DMS 273 (cell line): Measurements from ENCODE around the gene COL1A2.

Source experiments
- DNase-seq: peaks from one replicate; lab custom pipeline; 2025; ENCODE audit not compliant: unreplicated experiment; lab: John Stamatoyannopoulos, UW

COL1A2 gene

DNA sequence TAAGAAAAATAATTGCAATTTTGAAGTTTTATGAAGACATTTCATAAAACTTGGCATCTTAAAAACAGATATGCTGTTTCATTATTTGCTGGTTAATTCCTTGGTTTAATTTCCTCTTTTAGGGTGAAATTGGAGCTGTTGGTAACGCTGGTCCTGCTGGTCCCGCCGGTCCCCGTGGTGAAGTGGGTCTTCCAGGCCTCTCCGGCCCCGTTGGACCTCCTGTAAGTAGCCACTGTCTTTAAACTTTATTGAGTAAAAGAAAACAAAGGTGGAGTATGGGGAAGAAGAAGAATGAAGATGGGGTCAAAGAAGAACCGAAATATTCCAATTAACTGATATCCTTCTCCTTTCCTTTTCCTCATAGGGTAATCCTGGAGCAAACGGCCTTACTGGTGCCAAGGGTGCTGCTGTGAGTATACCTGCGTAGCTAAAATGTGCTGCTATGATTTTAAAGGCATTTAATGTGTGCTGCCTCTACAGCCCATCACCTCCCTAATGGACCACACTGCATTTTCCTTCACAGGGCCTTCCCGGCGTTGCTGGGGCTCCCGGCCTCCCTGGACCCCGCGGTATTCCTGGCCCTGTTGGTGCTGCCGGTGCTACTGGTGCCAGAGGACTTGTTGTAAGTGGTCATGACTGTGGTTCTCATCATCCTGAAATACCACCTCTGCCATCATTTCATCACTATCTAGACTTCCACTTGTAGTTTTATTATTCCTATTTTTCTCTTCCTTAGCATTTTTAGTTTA is 14.7 kb downstream of the COL1A2 start:
- no peak for DNase-seq

DNA sequence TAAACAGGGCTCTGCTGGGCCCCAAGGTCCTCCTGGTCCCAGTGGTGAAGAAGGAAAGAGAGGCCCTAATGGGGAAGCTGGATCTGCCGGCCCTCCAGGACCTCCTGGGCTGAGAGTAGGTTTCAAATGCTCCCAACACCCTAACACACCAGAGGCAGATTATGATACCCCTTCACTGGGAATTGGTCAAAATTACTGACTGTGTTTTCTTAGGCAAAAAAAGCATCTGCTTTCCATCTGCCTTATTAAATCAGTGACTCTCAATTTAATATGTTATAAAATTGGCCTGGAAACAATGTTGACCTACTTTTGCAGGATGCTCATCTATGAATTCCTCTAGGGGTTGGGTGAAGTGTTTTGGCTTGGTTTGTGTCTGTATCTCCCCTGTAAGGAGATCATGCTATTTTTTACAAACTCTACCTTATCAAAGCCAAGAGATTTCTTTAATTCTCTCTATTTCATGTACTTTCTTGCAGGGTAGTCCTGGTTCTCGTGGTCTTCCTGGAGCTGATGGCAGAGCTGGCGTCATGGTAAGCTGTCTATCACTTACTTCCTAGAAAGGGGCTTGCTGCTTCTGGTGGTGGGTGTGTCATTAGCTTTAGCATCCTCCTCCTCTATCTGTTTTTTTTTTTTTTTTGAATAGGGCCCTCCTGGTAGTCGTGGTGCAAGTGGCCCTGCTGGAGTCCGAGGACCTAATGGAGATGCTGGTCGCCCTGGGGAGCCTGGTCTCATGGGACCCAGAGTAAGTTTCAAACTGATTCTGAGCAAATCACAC is 15.9 kb downstream of the COL1A2 start:
- peak; percentile 21 for DNase-seq

GRCh38 chr7:94411188-94411466 is 16.4 kb downstream of the COL1A2 start:
- DNase-seq = no peak

DNA sequence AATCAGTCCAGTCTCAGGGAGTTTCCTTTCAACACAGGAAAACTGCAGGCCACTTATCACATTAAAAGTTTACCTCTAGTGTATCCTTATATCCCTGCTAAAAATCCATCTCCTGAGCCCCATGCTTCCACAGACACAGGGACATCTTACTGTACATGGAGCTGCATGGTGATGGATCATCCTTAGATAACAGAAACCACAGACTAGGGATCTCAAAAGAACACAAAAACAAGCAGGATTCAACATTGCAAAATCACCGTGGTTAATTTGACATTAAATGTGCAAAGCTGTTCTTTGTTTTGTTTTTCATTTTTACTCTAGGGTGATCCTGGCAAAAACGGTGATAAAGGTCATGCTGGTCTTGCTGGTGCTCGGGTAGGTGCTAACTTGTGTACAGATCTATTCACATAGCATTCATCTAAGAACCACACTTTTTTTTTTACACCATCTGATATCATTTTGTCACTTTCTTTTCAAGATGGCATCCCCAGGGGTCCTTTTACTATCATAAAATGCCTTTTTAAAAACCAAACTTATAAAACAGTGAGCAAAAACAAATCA is 18.1 kb downstream of the COL1A2 start:
- DNase-seq = no peak

DNA sequence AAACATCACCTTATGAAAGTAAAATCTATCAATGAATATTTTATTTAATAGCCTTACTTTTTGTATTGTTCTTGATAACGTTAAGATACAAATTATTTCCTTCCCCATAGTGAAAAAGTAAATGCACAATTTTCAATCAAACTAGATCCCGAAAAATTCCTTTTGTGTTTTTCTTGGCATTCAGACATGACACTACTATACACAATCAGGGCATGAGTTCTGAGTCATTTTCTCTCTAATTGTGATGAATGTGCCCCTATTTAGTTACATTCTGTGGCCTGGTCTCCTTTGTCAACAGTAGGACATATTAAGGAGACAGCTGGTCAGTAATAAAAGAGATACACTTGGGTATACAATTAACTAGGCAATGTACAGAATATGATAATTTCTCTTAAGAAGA is 19.8 kb downstream of the COL1A2 start:
- peak; percentile 84 for DNase-seq

GRCh38 chr7:94414980-94415379 is 20.3 kb downstream of the COL1A2 start:
- no peak for DNase-seq

DNA sequence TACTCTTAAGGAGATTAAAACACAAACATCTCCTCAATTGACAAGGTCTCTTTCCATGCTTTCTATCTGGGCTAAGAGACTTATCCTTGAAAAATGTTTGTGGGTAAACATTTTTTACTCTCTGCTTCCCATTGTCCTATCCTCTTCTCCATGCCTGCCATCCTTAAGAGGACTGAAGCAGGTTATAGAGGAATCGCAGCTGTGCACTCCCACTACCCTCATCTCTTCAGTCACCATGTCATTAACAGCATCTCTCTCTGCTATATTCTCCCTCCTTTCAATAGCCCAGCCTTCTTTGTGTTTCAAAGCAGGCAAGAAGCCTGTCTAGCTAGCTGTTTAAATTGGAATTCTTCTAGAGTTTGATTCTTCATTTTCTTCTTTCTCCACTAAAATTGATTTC is 22.6 kb downstream of the COL1A2 start:
- DNase-seq = peak; percentile 40

DNA sequence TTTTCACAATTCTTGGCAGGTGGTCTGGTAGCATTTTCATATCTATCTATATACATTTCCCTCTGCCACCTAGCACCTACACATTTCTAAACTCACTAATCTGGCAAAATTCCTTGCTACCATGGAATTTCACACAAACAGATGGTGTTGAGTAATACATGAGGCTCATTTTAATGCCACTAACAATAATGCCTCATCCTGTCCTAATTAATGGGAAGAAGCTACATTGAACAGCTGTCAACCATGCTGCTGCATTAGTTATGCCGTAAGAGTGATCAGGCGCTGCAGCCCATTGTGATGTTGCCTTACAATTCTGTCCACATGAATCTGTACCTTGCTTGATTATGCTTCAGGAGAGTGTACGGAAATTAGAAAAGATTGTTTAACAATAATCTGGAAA is 23.2 kb downstream of the COL1A2 start:
- peak; percentile 91 for DNase-seq

GRCh38 chr7:94418851-94419250 is 24.2 kb downstream of the COL1A2 start:
- no peak for DNase-seq

DNA sequence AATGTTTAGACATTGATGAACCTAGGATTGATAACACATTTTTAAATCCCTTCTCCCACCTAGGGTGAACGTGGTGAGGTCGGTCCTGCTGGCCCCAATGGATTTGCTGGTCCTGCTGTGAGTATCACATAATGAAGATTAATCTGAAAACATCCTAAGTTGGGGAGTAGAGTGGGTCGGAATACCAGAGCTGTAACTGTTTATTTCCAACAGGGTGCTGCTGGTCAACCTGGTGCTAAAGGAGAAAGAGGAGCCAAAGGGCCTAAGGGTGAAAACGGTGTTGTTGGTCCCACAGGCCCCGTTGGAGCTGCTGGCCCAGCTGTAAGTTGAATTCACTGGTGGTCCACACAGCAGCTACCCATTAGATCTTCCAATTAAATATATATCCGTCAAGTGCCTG is 25.6 kb downstream of the COL1A2 start:
- no peak for DNase-seq

GRCh38 chr7:94421681-94422080 is 27.0 kb downstream of the COL1A2 start:
- no peak for DNase-seq

GRCh38 chr7:94422136-94422535 is 27.4 kb downstream of the COL1A2 start:
- no peak for DNase-seq

- DNase-seq = no peak
These were observed 28.2 kb downstream of the COL1A2 start for GRCh38 chr7:94422827-94423460.

DNA sequence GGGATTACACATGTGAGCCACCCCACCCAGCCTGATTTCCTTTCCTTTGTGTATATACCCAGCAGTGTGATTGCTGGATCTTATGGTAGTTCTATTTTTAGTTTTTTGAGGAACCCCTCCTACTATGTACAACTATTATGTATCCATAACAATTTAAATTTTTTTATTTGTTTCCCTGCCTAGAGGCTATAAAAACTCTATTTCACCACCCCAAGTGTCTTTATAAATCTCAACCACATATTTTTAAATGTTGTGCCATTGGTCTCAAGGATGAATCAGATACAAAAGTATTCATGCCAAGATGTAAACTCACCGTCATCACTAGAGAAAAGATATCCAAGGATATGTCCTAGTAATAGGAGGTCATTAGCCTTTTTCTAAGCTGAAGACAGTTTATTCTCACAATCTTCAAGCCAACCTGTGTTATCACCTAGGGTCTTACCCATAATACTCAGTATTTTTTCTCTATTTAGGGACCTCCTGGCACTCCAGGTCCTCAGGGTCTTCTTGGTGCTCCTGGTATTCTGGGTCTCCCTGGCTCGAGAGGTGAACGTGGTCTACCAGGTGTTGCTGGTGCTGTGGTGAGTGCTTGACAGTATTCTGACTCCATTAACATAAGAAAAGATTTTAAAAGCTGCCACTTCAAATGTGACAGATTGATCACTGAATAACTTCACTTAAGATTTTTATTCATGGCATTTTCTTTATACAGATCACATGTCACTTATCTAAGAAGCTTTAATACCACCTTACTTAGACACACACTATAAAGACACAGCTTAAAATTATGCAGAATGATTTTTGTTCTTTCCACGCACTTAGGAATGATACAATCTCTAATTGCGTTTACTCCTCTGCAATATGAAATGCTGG is 29.4 kb downstream of the COL1A2 start:
- no peak for DNase-seq

- DNase-seq = no peak
These were observed 30.9 kb downstream of the COL1A2 start for GRCh38 chr7:94425546-94425945.

GRCh38 chr7:94426980-94427875 is 32.5 kb downstream of the COL1A2 start:
- no peak for DNase-seq

DNA sequence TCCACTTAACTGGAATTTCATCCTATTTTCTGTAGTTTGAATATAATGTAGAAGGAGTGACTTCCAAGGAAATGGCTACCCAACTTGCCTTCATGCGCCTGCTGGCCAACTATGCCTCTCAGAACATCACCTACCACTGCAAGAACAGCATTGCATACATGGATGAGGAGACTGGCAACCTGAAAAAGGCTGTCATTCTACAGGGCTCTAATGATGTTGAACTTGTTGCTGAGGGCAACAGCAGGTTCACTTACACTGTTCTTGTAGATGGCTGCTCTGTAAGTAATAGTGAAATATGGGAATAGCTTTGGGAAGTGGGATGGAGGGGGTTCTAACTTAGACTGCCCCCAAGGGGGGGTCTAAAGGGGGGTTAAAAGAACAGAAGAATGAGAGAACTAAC is 34.5 kb downstream of the COL1A2 start:
- no peak for DNase-seq

- no peak for DNase-seq
These were observed 36.5 kb downstream of the COL1A2 start for GRCh38 chr7:94431176-94431575.

- DNase-seq = no peak
These were observed 37.1 kb downstream of the COL1A2 start for GRCh38 chr7:94431619-94432280.

- no peak for DNase-seq
These were observed 37.6 kb downstream of the COL1A2 start for GRCh38 chr7:94432281-94432670.
